HG02973 (cell line): ENCODE measurements around the gene ATXN7L2.

Source experiments
- ATAC-seq: cut with Tn5 transposase; IDR thresholded peaks from one replicate; pipeline ENCODE4 v1.9.1; 2021; ENCODE audit warnings: moderate library complexity; ENCODE audit not compliant: unreplicated experiment

Gene ATXN7L2

GRCh38 chr1:109498161-109498801 is 14.6 kb downstream of the ATXN7L2 start:
- ATAC-seq = no peak

- no peak for ATAC-seq
Observed at GRCh38 chr1:109499081-109499480, 15.4 kb downstream of the ATXN7L2 start.

GRCh38 chr1:109499661-109500536 is 16.2 kb downstream of the ATXN7L2 start:
- ATAC-seq = no peak

DNA sequence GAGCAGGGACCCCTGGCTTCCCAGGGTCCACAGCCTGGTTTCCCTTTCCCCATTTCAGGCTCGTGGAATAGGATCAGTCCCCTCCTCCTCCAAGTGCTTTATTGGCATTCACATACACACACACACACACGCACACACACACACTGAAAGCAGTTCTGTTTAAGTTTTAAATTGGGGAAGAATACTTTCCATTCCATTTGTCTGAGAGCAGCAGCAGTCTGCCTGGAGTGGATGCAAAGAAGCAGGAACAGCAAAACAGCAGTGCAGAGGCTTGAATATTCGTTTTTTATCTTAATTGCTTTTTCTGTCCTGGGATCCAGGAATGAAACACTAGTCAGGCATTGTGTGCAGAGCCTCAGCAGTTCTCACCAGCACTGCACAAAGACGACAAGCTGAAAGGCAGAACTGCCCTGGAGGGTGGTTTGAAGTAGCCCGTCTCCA is 17.3 kb downstream of the ATXN7L2 start:
- no peak for ATAC-seq

- no peak for ATAC-seq
Observed at GRCh38 chr1:109501644-109502363, 18.1 kb downstream of the ATXN7L2 start.

- ATAC-seq = no peak
Observed at GRCh38 chr1:109502364-109502851, 18.7 kb downstream of the ATXN7L2 start.

GRCh38 chr1:109503935-109504334 is 20.2 kb downstream of the ATXN7L2 start:
- no peak for ATAC-seq

GRCh38 chr1:109504974-109505373 is 21.3 kb downstream of the ATXN7L2 start:
- no peak for ATAC-seq

- ATAC-seq = no peak
Observed at GRCh38 chr1:109508001-109508872, 24.5 kb downstream of the ATXN7L2 start.

- ATAC-seq = no peak
Observed at GRCh38 chr1:109508873-109509175, 25.1 kb downstream of the ATXN7L2 start.

DNA sequence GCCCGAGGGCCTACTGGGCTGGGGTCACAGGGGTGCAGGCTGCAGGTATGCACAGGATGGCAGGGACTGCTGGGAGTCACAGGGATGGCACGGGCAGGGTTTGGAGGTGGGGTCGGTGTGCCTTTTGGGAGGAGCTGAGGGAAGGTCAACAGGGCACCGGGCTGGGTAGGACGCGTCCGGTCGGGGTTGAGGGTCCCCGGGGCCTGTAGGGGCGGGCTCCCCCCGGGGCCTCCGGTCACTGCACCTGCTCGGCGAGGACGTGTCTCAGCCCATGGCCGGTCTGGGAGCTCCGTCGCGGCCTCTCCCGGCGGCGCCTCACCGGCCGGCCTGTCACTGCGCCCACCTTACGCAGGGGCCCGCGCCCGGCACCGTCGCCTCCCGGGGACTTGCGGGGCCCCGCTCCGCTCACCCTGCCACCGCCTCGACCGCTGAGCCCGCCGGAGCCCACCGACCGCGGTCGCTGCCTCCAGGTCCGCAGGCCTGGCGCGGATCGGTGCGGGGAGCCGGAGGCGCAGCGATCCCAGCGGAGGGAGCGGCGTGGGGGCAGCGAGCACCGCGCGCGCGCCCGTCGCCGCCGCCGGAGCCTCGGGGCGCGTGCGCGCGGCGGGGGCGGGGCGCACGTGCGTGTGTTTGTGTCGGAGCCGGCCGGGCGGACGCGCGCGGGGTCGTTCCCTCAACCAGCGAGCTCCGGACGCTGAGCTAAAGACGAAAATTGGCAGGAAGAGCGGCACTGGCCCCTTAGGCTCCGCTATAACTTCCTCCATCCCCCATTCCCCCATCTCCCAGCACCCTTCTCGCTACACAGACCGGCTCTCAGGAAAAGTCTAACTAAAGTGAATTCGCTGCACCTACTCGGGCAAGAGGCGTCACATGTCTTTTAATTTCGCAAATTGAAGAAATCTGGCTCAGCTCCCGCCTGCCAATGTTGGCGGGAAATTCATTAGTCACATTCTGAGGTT is 25.8 kb downstream of the ATXN7L2 start, which contains the start of gene AMIGO1:
AMIGO1 (minus strand) TSS at position 552 of the 959 bp plus-strand sequence. CDS start 815 bp downstream, outside the sequence.
- no peak for ATAC-seq

DNA sequence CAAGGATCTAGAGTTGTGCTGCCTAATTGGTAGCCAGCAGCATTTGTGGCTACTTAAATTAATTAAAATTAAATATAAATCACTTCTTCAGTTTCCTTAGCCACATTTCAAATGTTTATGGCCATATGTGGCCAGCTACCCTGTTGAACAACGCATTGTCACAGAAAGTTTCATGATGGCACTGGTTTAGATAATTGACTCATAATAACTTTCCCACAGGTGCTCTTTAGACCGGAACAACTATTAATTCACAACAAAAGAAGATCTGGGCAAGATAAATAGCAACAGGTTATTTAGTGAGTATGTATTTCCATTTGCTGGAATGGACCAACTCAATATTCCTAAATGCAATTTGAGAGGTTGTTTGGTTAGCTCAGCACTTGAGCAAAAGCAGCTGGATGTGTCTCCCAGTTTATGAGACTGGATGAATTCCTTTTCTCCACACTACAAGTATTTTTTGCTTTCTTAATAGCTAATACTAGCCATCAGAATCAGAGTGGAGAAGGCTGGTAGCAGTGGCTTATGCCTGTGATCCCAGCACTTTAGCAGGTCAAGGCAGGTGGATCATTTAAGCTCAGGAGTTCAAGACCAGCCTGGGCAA is 29.5 kb downstream of the ATXN7L2 start:
- ATAC-seq = no peak

GRCh38 chr1:109514846-109515245 is 31.1 kb downstream of the ATXN7L2 start:
- no peak for ATAC-seq

DNA sequence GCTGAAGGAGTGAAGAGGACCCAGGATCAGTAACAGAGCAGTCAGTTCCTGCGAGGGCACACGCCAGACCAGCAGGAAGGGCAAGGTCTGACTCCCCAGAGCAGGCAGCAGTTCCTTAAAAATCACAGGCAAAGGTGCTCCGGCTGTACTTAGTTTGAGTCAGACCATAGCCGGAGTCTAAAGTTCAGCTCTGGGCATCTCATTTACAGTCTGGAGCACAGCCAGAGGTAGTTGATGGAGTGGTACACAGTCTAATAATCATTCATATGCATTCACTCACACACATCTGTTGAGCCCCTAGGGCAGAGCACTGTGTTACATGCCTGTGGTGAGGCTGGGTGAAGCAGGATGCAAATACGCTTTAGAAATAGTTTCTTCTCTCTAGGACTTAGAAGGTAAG is 33.2 kb downstream of the ATXN7L2 start:
- no peak for ATAC-seq

DNA sequence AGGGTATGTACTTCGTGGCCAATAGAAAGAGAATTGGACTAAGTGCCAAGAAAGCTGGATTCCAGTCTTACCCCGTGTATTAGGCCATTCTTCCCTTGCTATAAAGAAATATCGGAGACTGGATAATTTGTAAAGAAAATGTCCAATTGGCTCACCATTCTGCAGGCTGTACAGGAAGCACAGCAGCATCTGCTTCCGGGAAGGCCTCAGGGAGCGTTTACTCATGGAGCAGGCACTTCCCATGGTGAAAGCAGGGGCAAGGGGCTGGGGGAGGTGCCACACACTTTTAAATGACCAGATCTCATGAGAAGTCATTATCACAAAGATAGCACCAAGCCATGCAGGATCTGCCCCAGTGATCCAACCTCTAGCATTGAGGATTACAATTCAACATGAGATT is 33.6 kb downstream of the ATXN7L2 start:
- no peak for ATAC-seq

GRCh38 chr1:109521002-109521951 is 37.6 kb downstream of the ATXN7L2 start:
- no peak for ATAC-seq

- no peak for ATAC-seq
Observed at GRCh38 chr1:109522026-109522425, 38.3 kb downstream of the ATXN7L2 start.

DNA sequence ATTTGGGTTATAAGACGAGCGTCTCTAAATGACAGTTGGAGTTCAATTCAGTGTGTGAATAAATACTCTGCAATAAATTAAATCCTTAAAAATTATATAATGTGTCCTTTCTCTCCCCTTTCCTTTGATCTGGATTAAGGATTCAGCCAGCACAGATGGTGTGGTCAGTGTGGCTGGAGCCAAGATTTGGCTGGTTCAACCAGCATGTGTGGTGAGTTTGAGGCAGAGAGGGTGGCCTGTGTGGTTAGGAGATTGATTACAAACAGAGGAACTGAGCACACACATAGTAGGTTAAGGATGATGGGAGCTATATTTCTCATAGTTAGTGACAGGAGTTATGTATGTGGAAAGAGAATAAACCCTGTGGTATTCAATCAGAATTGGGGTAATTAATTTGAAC is 40.0 kb downstream of the ATXN7L2 start:
- no peak for ATAC-seq
